Measurements from ENCODE around the gene FNDC3B. TPM values are rescaled to one million over a fixed set of nuclear protein-coding genes. Genes with fewer than 3 reads are reported as not detected.

Gene FNDC3B
- total RNA-seq, 1 donor from 2014 or later: 71.3 TPM

- DNase-seq (ENCODE audit: low read depth): no peak
- H3K36me3 ChIP-seq (ENCODE audit: control insufficient read depth, insufficient read depth, low read length): no peaks in the 10 kb centered on the region
- no peak overlapping the region for H3K4me3 ChIP-seq (ENCODE audit: low read depth, low read length)
- H3K27me3 ChIP-seq (ENCODE audit: control insufficient read depth, insufficient read depth, low read length): no peaks in the 10 kb centered on the region
- TF ChIP-seq CTCF (IDR thresholded peaks at IDR 0.05; ENCODE audit: insufficient read depth, low read length, poor library complexity, severe bottlenecking): no peak
Measured at GRCh38 chr3:172166261-172166660, 126.9 kb downstream of the FNDC3B start.

GRCh38 chr3:172166890-172167289 lies 127.5 kb downstream of the FNDC3B start:
- Histone ChIP-seq H3K36me3 (ENCODE audit: control insufficient read depth, insufficient read depth, low read length) (no peaks in the 10 kb centered on the region), H3K27me3 (ENCODE audit: control insufficient read depth, insufficient read depth, low read length) (no peaks in the 10 kb centered on the region), H3K4me3 (ENCODE audit: low read depth, low read length) (no peak overlapping the region)
- no peak for TF ChIP-seq CTCF (IDR thresholded peaks at IDR 0.05; ENCODE audit: insufficient read depth, low read length, poor library complexity, severe bottlenecking)
- DNase-seq (ENCODE audit: low read depth): no peak

- Histone ChIP-seq H3K27me3 (ENCODE audit: control insufficient read depth, insufficient read depth, low read length) (no peaks in the 10 kb centered on the region), H3K36me3 (ENCODE audit: control insufficient read depth, insufficient read depth, low read length) (no peaks in the 10 kb centered on the region), H3K4me3 (ENCODE audit: low read depth, low read length) (no peak overlapping the region)
- no peak for DNase-seq (ENCODE audit: low read depth)
- no peak for TF ChIP-seq CTCF (IDR thresholded peaks at IDR 0.05; ENCODE audit: insufficient read depth, low read length, poor library complexity, severe bottlenecking)
Measured at GRCh38 chr3:172167892-172168648, 128.7 kb downstream of the FNDC3B start.

- H3K4me3 ChIP-seq (ENCODE audit: low read depth, low read length): no peak overlapping the region
- H3K36me3 ChIP-seq (ENCODE audit: control insufficient read depth, insufficient read depth, low read length): no peaks in the 10 kb centered on the region
- DNase-seq (ENCODE audit: low read depth): no peak
- no peak for TF ChIP-seq CTCF (IDR thresholded peaks at IDR 0.05; ENCODE audit: insufficient read depth, low read length, poor library complexity, severe bottlenecking)
- no peaks in the 10 kb centered on the region for H3K27me3 ChIP-seq (ENCODE audit: control insufficient read depth, insufficient read depth, low read length)
Measured at GRCh38 chr3:172170073-172170709, 130.8 kb downstream of the FNDC3B start.

- TF ChIP-seq CTCF (IDR thresholded peaks at IDR 0.05; ENCODE audit: insufficient read depth, low read length, poor library complexity, severe bottlenecking): no peak
- H3K27me3 ChIP-seq (ENCODE audit: control insufficient read depth, insufficient read depth, low read length): no peaks in the 10 kb centered on the region
- H3K36me3 ChIP-seq (ENCODE audit: control insufficient read depth, insufficient read depth, low read length): no peaks in the 10 kb centered on the region
- no peak overlapping the region for H3K4me3 ChIP-seq (ENCODE audit: low read depth, low read length)
- no peak for DNase-seq (ENCODE audit: low read depth)
Measured at GRCh38 chr3:172170841-172171240, 131.5 kb downstream of the FNDC3B start.

Measured in kidney epithelial cell (primary cell).